HepG2 (cell line): ENCODE data around the gene UQCC5. TPM values are rescaled to one million over a fixed set of nuclear protein-coding genes. Genes with fewer than 3 reads are reported as not detected.

ENCODE experiments used
- ATAC-seq: fragments of 200-7000 bp; cut with Tn5 transposase; 3 replicates; pipeline ENCODE4 v1.9.1; 2020; ENCODE audit warnings: mild to moderate bottlenecking, moderate library complexity
- BruUV-seq: library from RNA; stranded (reverse); fragments of 400-500 nt; replicated peaks from 2 replicates; lab custom pipeline; 2021; lab: Mats Ljungman, UMichigan
- CTCF ChIA-PET: fragments of 300-600 bp; formaldehyde crosslinking; extraction: SDS; loops from one replicate; lab custom pipeline; 2021; ENCODE audit warnings: low total read pairs, inconsistent platforms, low intra/inter-chr PET ratio; lab: Yijun Ruan, JAX
- POLR2A ChIA-PET: fragments of 350-600 bp; sonication (Branson Sonifier 250); formaldehyde crosslinking; loops from one replicate; lab custom pipeline; 2020; ENCODE audit warnings: antibody characterized with exemption, inconsistent platforms; lab: Yijun Ruan, JAX
- DNase-seq: peaks from one replicate; pipeline ENCODE4 v3.0.0-alpha.2; 2015; ENCODE audit warnings: low spot score
- FAIRE-seq: peaks from 3 replicates; lab custom pipeline; 2011; peaks lifted over from hg19 to GRCh38; lab: Jason Lieb, UNC
- H2AFZ ChIP-seq: one replicate; pipeline ENCODE4 v1.6.1; 2011; ENCODE audit warnings: low read length, inconsistent platforms
- H3K27ac ChIP-seq: fragments of 300-600 bp; 3 replicates; pipeline ENCODE4 v1.8.0; 2011; ENCODE audit warnings: mixed run types, mild to moderate bottlenecking, mixed read lengths, low read length, inconsistent platforms; ENCODE audit not compliant: insufficient read depth; ENCODE audit errors: extremely low read length
- H3K27me3 ChIP-seq, 2 experiments: fragments of 200-600 bp in 1 of 2; 2 replicates in 1 of 2; 3 replicates in 1 of 2; pipeline versions ENCODE4 v1.6.0 to v1.8.0; 2011; ENCODE audit warnings: low read length in 2 of 2, mild to moderate bottlenecking in 2 of 2, moderate library complexity in 2 of 2, inconsistent platforms in 1 of 2; ENCODE audit not compliant: insufficient read depth in 2 of 2, control insufficient read depth in 1 of 2
- H3K36me3 ChIP-seq, 2 experiments: fragments of 200-600 bp in 1 of 2; replicated peaks in 1 of 2; 2 replicates in 1 of 2; 3 replicates in 1 of 2; pipeline versions ENCODE4 v1.5.1 to v1.8.0; 2011; ENCODE audit warnings: low read length in 2 of 2, inconsistent platforms in 1 of 2; ENCODE audit not compliant: insufficient read depth in 2 of 2, control insufficient read depth in 1 of 2
- H3K4me1 ChIP-seq: 2 replicates; pipeline ENCODE4 v1.5.1; 2012; ENCODE audit warnings: low read length, inconsistent platforms; ENCODE audit not compliant: insufficient read depth
- H3K4me2 ChIP-seq: 2 replicates; pipeline ENCODE4 v1.6.0; 2011; ENCODE audit warnings: low read depth, low read length, inconsistent platforms
- H3K4me3 ChIP-seq, 3 experiments: fragments of 200-600 bp in 1 of 3; sonication (generic), shearing (Covaris generic) in 1 of 3; replicated peaks in 1 of 3; 2 replicates each; pipeline ENCODE4 v1.5.1; 2011 to 2016; ENCODE audit warnings: low read length in 3 of 3, inconsistent platforms in 2 of 3, low read depth in 2 of 3, mild to moderate bottlenecking in 2 of 3, control low read depth in 1 of 3, mixed read lengths in 1 of 3; ENCODE audit not compliant: insufficient read depth in 1 of 3
- H3K79me2 ChIP-seq: one replicate; pipeline ENCODE4 v1.6.1; 2011; ENCODE audit warnings: low read length, inconsistent platforms; ENCODE audit not compliant: insufficient read depth
- H3K9ac ChIP-seq: 2 replicates; pipeline ENCODE4 v1.6.0; 2011; ENCODE audit warnings: mild to moderate bottlenecking, low read depth, low read length, inconsistent platforms; ENCODE audit not compliant: insufficient read depth
- H3K9me3 ChIP-seq: 2 replicates; pipeline ENCODE4 v1.5.1; 2012; ENCODE audit warnings: mild to moderate bottlenecking, low read length
- H4K20me1 ChIP-seq: 2 replicates; pipeline ENCODE4 v1.6.0; 2011; ENCODE audit warnings: inconsistent platforms, mild to moderate bottlenecking, low read length, moderate library complexity; ENCODE audit not compliant: insufficient read depth
- ARID3A ChIP-seq: IDR thresholded peaks from 2 replicates; pipeline ENCODE4 v1.6.1; 2012; ENCODE audit warnings: low read depth, low read length, improper control_type of control experiment
- CAMTA2 ChIP-seq: sonication (generic); formaldehyde crosslinking; IDR thresholded peaks from 2 replicates; pipeline ENCODE4 v1.4.0; 2020; ENCODE audit warnings: mild to moderate bottlenecking, missing genetic modification reagents, borderline replicate concordance
- FOSL2 ChIP-seq: sonication (generic); formaldehyde crosslinking; IDR thresholded peaks from 2 replicates; pipeline ENCODE4 v1.4.0; 2020; ENCODE audit warnings: missing genetic modification reagents
- GZF1 ChIP-seq: sonication (generic); formaldehyde crosslinking; IDR thresholded peaks from 2 replicates; pipeline ENCODE4 v1.5.1; 2020; ENCODE audit warnings: mild to moderate bottlenecking, missing genetic modification reagents
- JUND ChIP-seq: sonication (generic); formaldehyde crosslinking; IDR thresholded peaks from 2 replicates; pipeline ENCODE4 v1.8.0; 2022; ENCODE audit warnings: mild to moderate bottlenecking, missing genetic modification reagents
- KDM2A ChIP-seq: sonication (generic); formaldehyde crosslinking; IDR thresholded peaks from 2 replicates; pipeline ENCODE4 v1.4.0; 2020; ENCODE audit warnings: low read depth, missing genetic modification reagents, borderline replicate concordance
- MIER2 ChIP-seq: IDR thresholded peaks from 2 replicates; pipeline ENCODE4 v1.6.1; 2016; ENCODE audit warnings: missing biosample characterization, missing genetic modification reagents
- ONECUT2 ChIP-seq: sonication (generic); formaldehyde crosslinking; IDR thresholded peaks from 2 replicates; pipeline ENCODE4 v1.4.0; 2020; ENCODE audit warnings: missing genetic modification reagents
- PAF1 ChIP-seq: IDR thresholded peaks from 2 replicates; pipeline ENCODE4 v1.6.1; 2016; ENCODE audit warnings: missing genetic modification reagents, missing compliant biosample characterization
- SNAI1 ChIP-seq: sonication (generic); formaldehyde crosslinking; IDR thresholded peaks from 2 replicates; pipeline ENCODE4 v1.5.0; 2020; ENCODE audit warnings: mild to moderate bottlenecking, missing genetic modification reagents, borderline replicate concordance
- SOX5 ChIP-seq: IDR thresholded peaks from 2 replicates; pipeline ENCODE4 v1.6.1; 2016; ENCODE audit warnings: borderline replicate concordance
- ZBTB7B ChIP-seq: sonication (generic); formaldehyde crosslinking; IDR thresholded peaks from 2 replicates; pipeline ENCODE4 v1.4.0; 2020; ENCODE audit warnings: missing genetic modification reagents
- ZKSCAN8 ChIP-seq: IDR thresholded peaks from 2 replicates; pipeline ENCODE4 v1.6.1; 2016; ENCODE audit warnings: borderline replicate concordance, missing genetic modification reagents, missing compliant biosample characterization
- ZNF180 ChIP-seq: sonication (generic); formaldehyde crosslinking; IDR thresholded peaks from 2 replicates; pipeline ENCODE4 v1.4.0; 2020; ENCODE audit warnings: low read depth, missing genetic modification reagents, borderline replicate concordance
- ZNF451 ChIP-seq: sonication (generic); formaldehyde crosslinking; IDR thresholded peaks from 2 replicates; pipeline ENCODE4 v1.5.0; 2020; ENCODE audit warnings: mild to moderate bottlenecking, missing genetic modification reagents
- ZNF484 ChIP-seq: sonication (generic); formaldehyde crosslinking; IDR thresholded peaks from 2 replicates; pipeline ENCODE4 v1.5.1; 2020; ENCODE audit warnings: mild to moderate bottlenecking, low read depth, missing genetic modification reagents, borderline replicate concordance
- ZSCAN12 ChIP-seq: sonication (generic); formaldehyde crosslinking; IDR thresholded peaks from 2 replicates; pipeline ENCODE4 v1.9.0; 2021; ENCODE audit warnings: mild to moderate bottlenecking, missing genetic modification reagents
- WGBS: methylation state at CpG from one replicate; pipeline ENCODE4 v1.1.6; 2017; ENCODE audit warnings: low lambda C conversion rate; 5-methylcytosine and 5-hydroxymethylcytosine counted together
- in situ Hi-C: cut with HindIII; loops from 2 replicates; pipeline ENCODE4 v1.10.0; 2017; ENCODE audit warnings: low pct_unique_long_range_greater_than_20kb; ENCODE audit not compliant: extremely low pct_ligation_motif_present
- intact Hi-C: fragments of 100-400 bp; cut with micrococcal nuclease; formaldehyde crosslinking; loops from one replicate; pipeline ENCODE4 v1.10.0; 2022; ENCODE audit not compliant: unreplicated experiment
- polyA plus RNA-seq, 8 experiments: library from polyadenylated mRNA; depleted of rRNA in 3 of 8; stranded (reverse) in 7 of 8; unstranded in 1 of 8; fragments of >200 nt; fragmentation: Illumina TruSeq in 4 of 8; extraction: Trizol in 4 of 8; gene quantifications; 2 replicates each; pipeline versions ENCODE4 v1.2.1 to v1.2.3, GENCODE V29; 2011 to 2016; ENCODE audit warnings: low read depth in 4 of 8, missing spikeins in 1 of 8, mixed read lengths in 1 of 8; ENCODE audit not compliant: insufficient read depth in 1 of 8
- total RNA-seq, 5 experiments: library from RNA; depleted of rRNA; stranded (reverse); fragments of >200 nt; fragmentation: Illumina TruSeq; extraction: Trizol; gene quantifications; 2 replicates each; pipeline ENCODE4 v1.2.3, GENCODE V29; 2016; ENCODE audit warnings: low read depth in 1 of 5
- TF ChIP-seq, protein P1 (sequence below): sonication (generic); formaldehyde crosslinking; IDR thresholded peaks from 2 replicates; pipeline ENCODE4 v1.5.0; 2020; ENCODE audit warnings: missing genetic modification reagents
- TF ChIP-seq, protein P2 (sequence below): sonication (generic); formaldehyde crosslinking; IDR thresholded peaks from 2 replicates; pipeline ENCODE4 v1.5.1; 2020; ENCODE audit warnings: missing genetic modification reagents, mild to moderate bottlenecking, borderline replicate concordance

UQCC5 gene
- total and polyA plus RNA-seq, 2 of the 13 experiments (the other 11 are each of a cell fraction or from before 2014, with no cell fraction given), result 15.4 to 29.5 TPM

- TF ChIP-seq ZNF451 (CRISPR knock-in tag) (no peak), JUND (CRISPR knock-in tag) (no peak), ZSCAN12 (no peak), SOX5 (no peak), GZF1 (CRISPR knock-in tag) (no peak), KDM2A (no peak), SNAI1 (CRISPR knock-in tag) (no peak), FOSL2 (CRISPR knock-in tag) (no peak)
These were observed 14.7 kb downstream of the UQCC5 start for GRCh38 chr3:52551118-52551517.

GRCh38 chr3:52552089-52552488 lies 15.7 kb downstream of the UQCC5 start:
- no peak for FAIRE-seq
- CTCF ChIA-PET, result no interaction called here
- no peak for TF ChIP-seq ZKSCAN8 (CRISPR knock-in tag)
- TF ChIP-seq PAF1, result no peak
- TF ChIP-seq, protein P1, sequence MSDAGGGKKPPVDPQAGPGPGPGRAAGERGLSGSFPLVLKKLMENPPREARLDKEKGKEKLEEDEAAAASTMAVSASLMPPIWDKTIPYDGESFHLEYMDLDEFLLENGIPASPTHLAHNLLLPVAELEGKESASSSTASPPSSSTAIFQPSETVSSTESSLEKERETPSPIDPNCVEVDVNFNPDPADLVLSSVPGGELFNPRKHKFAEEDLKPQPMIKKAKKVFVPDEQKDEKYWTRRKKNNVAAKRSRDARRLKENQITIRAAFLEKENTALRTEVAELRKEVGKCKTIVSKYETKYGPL (CRISPR knock-in tag), result no peak
- TF ChIP-seq ZNF484 (CRISPR knock-in tag), result no peak
- no peak for TF ChIP-seq ARID3A
- no peak for TF ChIP-seq ZBTB7B (CRISPR knock-in tag)
- TF ChIP-seq, protein P2, sequence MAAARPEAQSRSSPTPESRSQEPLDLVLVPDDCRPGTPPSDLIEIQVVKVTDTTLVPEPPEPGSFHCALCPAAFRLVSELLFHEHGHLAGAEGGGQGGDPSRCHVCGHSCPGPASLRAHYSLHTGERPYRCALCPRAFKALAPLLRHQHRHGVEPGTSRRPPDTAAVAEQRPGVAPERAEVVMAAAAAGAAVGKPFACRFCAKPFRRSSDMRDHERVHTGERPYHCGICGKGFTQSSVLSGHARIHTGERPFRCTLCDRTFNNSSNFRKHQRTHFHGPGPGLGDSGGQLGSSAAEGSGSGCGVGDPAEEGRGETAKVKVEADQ (CRISPR knock-in tag), result no peak
- no peak for TF ChIP-seq CAMTA2 (CRISPR knock-in tag)
- TF ChIP-seq ONECUT2 (CRISPR knock-in tag), result no peak
- no peak for TF ChIP-seq ZNF180 (CRISPR knock-in tag)
- TF ChIP-seq MIER2 (CRISPR knock-in tag), result no peak

More at GRCh38 chr3:52551118-52551517, 14.7 kb downstream of the UQCC5 start:
- no peaks in the 10 kb centered on the region for H3K9me3 ChIP-seq
- H3K27me3 ChIP-seq, result no peaks in the 10 kb centered on the region
- H3K4me2 ChIP-seq, result no peak overlapping the region
- H3K4me1 ChIP-seq, result no peaks in the 10 kb centered on the region
- H3K9ac ChIP-seq, result no peak overlapping the region
- no peak overlapping the region for H2AFZ ChIP-seq
- DNase-seq (no peak), ATAC-seq (no peak), FAIRE-seq (no peak)
- no peaks in the 10 kb centered on the region for H4K20me1 ChIP-seq
- POLR2A ChIA-PET, result interaction anchor here (2.7 kb wide), 1 partner anchor 15 kb away, joined by 13 read pairs; the partner anchor contains the start of gene UQCC5
- H3K4me3 ChIP-seq, result no peak overlapping the region
- no peaks in the 10 kb centered on the region for H3K79me2 ChIP-seq
- no peak overlapping the region for H3K27ac ChIP-seq
- peaks cover 25 to 56% of the 10 kb centered on the region in 2 experiments for H3K36me3 ChIP-seq
- no TSS peak for BruUV-seq
- CTCF ChIA-PET, result no interaction called here
- in situ Hi-C loops, result no loop called here
- intact Hi-C loops, result no loop called here

More at GRCh38 chr3:52552089-52552488, 15.7 kb downstream of the UQCC5 start:
- H4K20me1 ChIP-seq, result no peaks in the 10 kb centered on the region
- H3K4me2 ChIP-seq, result no peak overlapping the region
- BruUV-seq, result no TSS peak
- ATAC-seq (no peak), DNase-seq (no peak)
- in situ Hi-C loops (no loop called here), intact Hi-C loops (no loop called here)
- no peak overlapping the region for H3K27ac ChIP-seq
- H3K4me3 ChIP-seq, result no peak overlapping the region
- no peak overlapping the region for H3K9ac ChIP-seq
- 97% methylated on average over 3 of the region's 3 CpGs for WGBS
- POLR2A ChIA-PET, result interaction anchor here (2.7 kb wide), 1 partner anchor 16 kb away, joined by 13 read pairs; the partner anchor contains the start of gene UQCC5
- peaks cover 24 to 61% of the 10 kb centered on the region in 2 experiments for H3K36me3 ChIP-seq
- no peaks in the 10 kb centered on the region for H3K79me2 ChIP-seq
- H2AFZ ChIP-seq, result no peak overlapping the region
- H3K9me3 ChIP-seq, result no peaks in the 10 kb centered on the region
- H3K4me1 ChIP-seq, result no peaks in the 10 kb centered on the region
- H3K27me3 ChIP-seq, result no peaks in the 10 kb centered on the region
